ENCODE measurements around the gene GSTA4. TPM values are rescaled to one million over a fixed set of nuclear protein-coding genes. Genes with fewer than 3 reads are reported as not detected.

GSTA4 gene
- total and polyA plus RNA-seq, 2 experiments from 2014 or later: 19.3 to 29.9 TPM

- TF ChIP-seq ZNF462 (CRISPR knock-in tag; IDR thresholded peaks at IDR 0.05): no peak
- TF ChIP-seq ZNF331 (CRISPR knock-in tag; IDR thresholded peaks at IDR 0.05; ENCODE audit: low read depth): no peak
- no peak for TF ChIP-seq POLR2AphosphoS5 (IDR thresholded peaks at IDR 0.05; ENCODE audit: low read depth)
- no peak for TF ChIP-seq STAT1 (IDR thresholded peaks at IDR 0.05; ENCODE audit: unreplicated experiment)
Measured at GRCh38 chr6:53033764-53034163, 38.7 kb upstream of the GSTA4 start (continued).

GRCh38 chr6:53032849-53033248 is 37.8 kb upstream of the GSTA4 start:
- Histone ChIP-seq H3K27ac (ENCODE audit: low read depth) (no peak overlapping the region), H3K79me2 (replicated peaks; ENCODE audit: insufficient read depth) (no peaks in the 10 kb centered on the region), H3K4me3 (no peak overlapping the region), H3K4me2 (no peak overlapping the region), H2AFZ (no peak overlapping the region), H4K20me1 (replicated peaks; ENCODE audit: insufficient read depth) (no peaks in the 10 kb centered on the region), H3F3A (replicated peaks; ENCODE audit: low read depth) (no peaks in the 10 kb centered on the region), H3K36me3 (ENCODE audit: insufficient read depth) (0 out of 2 replicates have a peak, but pooled peaks cover 3% of the 10 kb centered on the region), H3K9me2 (ENCODE audit: insufficient read depth) (no peaks in the 10 kb centered on the region), H3K4me1 (ENCODE audit: insufficient read depth) (no peaks in the 10 kb centered on the region), H3K27me3 (ENCODE audit: insufficient read depth) (no peaks in the 10 kb centered on the region)
- DNase-seq (ENCODE audit: low spot score) (no peak), ATAC-seq (no peak)
- Mint-ChIP-seq H3K9me3 (no peaks in the 10 kb centered on the region), H3K36me3 (ENCODE audit: low read depth) (peaks cover 11% of the 10 kb centered on the region), H3K4me3 (no peak overlapping the region), H3K4me1 (no peaks in the 10 kb centered on the region), H3K27ac (no peak overlapping the region), H3K27me3 (ENCODE audit: insufficient read depth, low read depth, poor library complexity) (no peaks in the 10 kb centered on the region)
- TF ChIP-seq STAT1 (IDR thresholded peaks at IDR 0.05; ENCODE audit: unreplicated experiment): no peak
- no peak for TF ChIP-seq ZNF331 (CRISPR knock-in tag; IDR thresholded peaks at IDR 0.05; ENCODE audit: low read depth)
- no peak for TF ChIP-seq NANOG (IDR thresholded peaks at IDR 0.05; ENCODE audit: borderline replicate concordance)
- TF ChIP-seq ZNF462 (CRISPR knock-in tag; IDR thresholded peaks at IDR 0.05): no peak
- no peak for TF ChIP-seq CTCF (conservative IDR thresholded peaks at IDR 0.05; ENCODE audit: low read depth in 2 of 2)
- TF ChIP-seq EZH2phosphoT487 (IDR thresholded peaks at IDR 0.05; ENCODE audit: unreplicated experiment): no peak
